Measurements from ENCODE around the gene PTCHD4. TPM values are rescaled to one million over a fixed set of nuclear protein-coding genes. Genes with fewer than 3 reads are reported as not detected.

Gene PTCHD4
- total and polyA plus RNA-seq, 2 of the 13 experiments (the other 11 are each of a cell fraction or from before 2014, with no cell fraction given): 28.4 to 32.9 TPM

GRCh38 chr6:48111575-48111974 lies 578 bp upstream of the PTCHD4 start:
- in situ Hi-C loops (cut with HindIII; ENCODE audit: extremely low pct_ligation_motif_present, low pct_unique_long_range_greater_than_20kb): no loop called here
- no peak for FAIRE-seq
- 72% methylated on average over 1 of the region's 1 CpG for WGBS (ENCODE audit: low lambda C conversion rate)
- intact Hi-C loops (cut with micrococcal nuclease; ENCODE audit: unreplicated experiment): loop anchor here (2.0 to 5.0 kb wide), 2 partner anchors 39 to 101 kb away; no protein-coding TSS in a partner anchor
- no peak for DNase-seq (ENCODE audit: low spot score)
- Histone ChIP-seq H2AFZ (ENCODE audit: low read length) (peak overlapping the region; percentile 33), H3K36me3 (replicated peaks in 1 of 2; ENCODE audit: control insufficient read depth in 1 of 2, insufficient read depth in 2 of 2, low read length in 2 of 2) (no peaks in the 10 kb centered on the region), H3K9ac (ENCODE audit: insufficient read depth, low read depth, low read length) (peak overlapping the region; percentile 97), H3K9me3 (ENCODE audit: low read length) (no peaks in the 10 kb centered on the region), H4K20me1 (ENCODE audit: insufficient read depth, low read length) (no peaks in the 10 kb centered on the region), H3K4me2 (ENCODE audit: low read depth, low read length) (peak overlapping the region; percentile 71), H3K27me3 (ENCODE audit: control insufficient read depth in 1 of 2, insufficient read depth in 2 of 2, low read length in 2 of 2) (no peaks in the 10 kb centered on the region; a peak in 2 of 5 replicates), H3K4me1 (ENCODE audit: insufficient read depth, low read length) (peaks cover 28% of the 10 kb centered on the region), H3K4me3 (replicated peaks in 1 of 3; ENCODE audit: insufficient read depth in 1 of 3, low read depth in 2 of 3, low read length in 3 of 3) (peak overlapping the region in 1 of 3 experiments; percentile 73; a peak in 1 of 6 replicates), H3K27ac (ENCODE audit: extremely low read length, insufficient read depth, low read length) (peak overlapping the region; percentile 97), H3K79me2 (ENCODE audit: insufficient read depth, low read length) (peaks cover 36% of the 10 kb centered on the region)
- BruUV-seq (replicated peaks): no TSS peak
- TF ChIP-seq REXO4 (CRISPR knock-in tag; IDR thresholded peaks at IDR 0.05; ENCODE audit: borderline replicate concordance): no peak
- TF ChIP-seq ZFP62 (CRISPR knock-in tag; IDR thresholded peaks at IDR 0.05): no peak
- TF ChIP-seq GMEB1 (CRISPR knock-in tag; IDR thresholded peaks at IDR 0.05; ENCODE audit: borderline replicate concordance): 0 out of 2 replicates have a peak, but pooled peaks have one; percentile 12
- TF ChIP-seq RERE (CRISPR knock-in tag; IDR thresholded peaks at IDR 0.05; ENCODE audit: low read depth): no peak
- TF ChIP-seq, protein P1, sequence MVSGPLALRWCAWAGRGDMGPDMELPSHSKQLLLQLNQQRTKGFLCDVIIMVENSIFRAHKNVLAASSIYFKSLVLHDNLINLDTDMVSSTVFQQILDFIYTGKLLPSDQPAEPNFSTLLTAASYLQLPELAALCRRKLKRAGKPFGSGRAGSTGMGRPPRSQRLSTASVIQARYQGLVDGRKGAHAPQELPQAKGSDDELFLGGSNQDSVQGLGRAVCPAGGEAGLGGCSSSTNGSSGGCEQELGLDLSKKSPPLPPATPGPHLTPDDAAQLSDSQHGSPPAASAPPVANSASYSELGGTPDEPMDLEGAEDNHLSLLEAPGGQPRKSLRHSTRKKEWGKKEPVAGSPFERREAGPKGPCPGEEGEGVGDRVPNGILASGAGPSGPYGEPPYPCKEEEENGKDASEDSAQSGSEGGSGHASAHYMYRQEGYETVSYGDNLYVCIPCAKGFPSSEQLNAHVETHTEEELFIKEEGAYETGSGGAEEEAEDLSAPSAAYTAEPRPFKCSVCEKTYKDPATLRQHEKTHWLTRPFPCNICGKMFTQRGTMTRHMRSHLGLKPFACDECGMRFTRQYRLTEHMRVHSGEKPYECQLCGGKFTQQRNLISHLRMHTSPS (CRISPR knock-in tag; IDR thresholded peaks at IDR 0.05; ENCODE audit: low read depth): peak; percentile 11; the same call in 1 of the 2 replicates
- TF ChIP-seq TFDP2 (CRISPR knock-in tag; IDR thresholded peaks at IDR 0.05): no peak
- ChIA-PET POLR2A (interaction anchor here (1.2 kb wide), 1 partner anchor 8 kb away, joined by 5 read pairs; no protein-coding TSS in a partner anchor), CTCF (ENCODE audit: low intra/inter-chr PET ratio, low total read pairs) (no interaction called here)
- ATAC-seq: no peak

Measured in HepG2 (cell line).